ENCODE data around the gene DCTD. TPM values are rescaled to one million over a fixed set of nuclear protein-coding genes. Genes with fewer than 3 reads are reported as not detected.

Gene DCTD
- total and polyA plus RNA-seq, 5 donors from 2014 or later = 57.5 to 104 (median 85.8) TPM

DNA sequence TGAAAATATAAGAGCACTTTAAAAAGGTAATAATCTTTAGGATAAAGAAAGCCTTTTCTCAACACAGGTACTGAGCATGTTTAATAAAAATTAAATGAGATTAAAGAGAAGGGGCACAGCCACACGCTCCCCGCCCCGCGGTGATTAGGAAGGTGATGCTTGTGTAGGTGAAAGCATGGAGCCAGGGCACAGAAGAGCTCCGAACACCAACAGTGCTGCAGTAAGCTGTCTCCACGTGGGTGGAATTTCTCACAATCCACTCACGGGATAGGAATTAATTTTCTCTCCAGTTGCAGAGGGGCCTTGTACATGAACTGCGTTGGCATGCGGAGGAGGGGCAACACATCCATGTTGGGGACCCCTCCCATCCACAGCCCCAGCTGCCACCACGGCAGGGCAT, 27.0 kb downstream of the DCTD start:
- Histone ChIP-seq H3K4me3 (ENCODE audit: low read depth, low read length) (no peak overlapping the region), H3K27me3 (ENCODE audit: control insufficient read depth, insufficient read depth, low read length) (no peaks in the 10 kb centered on the region), H3K4me1 (ENCODE audit: control insufficient read depth, insufficient read depth, low read length, poor library complexity, severe bottlenecking) (no peaks in the 10 kb centered on the region), H3K9me3 (ENCODE audit: control insufficient read depth in 2 of 2, low read length in 2 of 2) (peaks cover 2 to 3% of the 10 kb centered on the region in 2 experiments), H3K36me3 (ENCODE audit: control insufficient read depth, insufficient read depth, low read length) (peaks cover 90% of the 10 kb centered on the region), H3K27ac (ENCODE audit: insufficient read depth, low read length, poor library complexity, severe bottlenecking) (no peak overlapping the region)
- Mint-ChIP-seq H3K4me1 (peaks cover 0 to 4% (median 0%) of the 10 kb centered on the region in 4 donors), H3K27ac (peak overlapping the region in 1 of 3 donors; percentile 15), H3K9me3 (peaks cover 0 to 5% (median 1%) of the 10 kb centered on the region in 7 donors), H3K27me3 (no peaks in the 10 kb centered on the region), H3K4me3 (no peak overlapping the region), H3K36me3 (peaks cover 81% of the 10 kb centered on the region)
- DNase-seq (no peak), ATAC-seq (ENCODE audit: low read depth in 2 of 2) (no peak)

DNA sequence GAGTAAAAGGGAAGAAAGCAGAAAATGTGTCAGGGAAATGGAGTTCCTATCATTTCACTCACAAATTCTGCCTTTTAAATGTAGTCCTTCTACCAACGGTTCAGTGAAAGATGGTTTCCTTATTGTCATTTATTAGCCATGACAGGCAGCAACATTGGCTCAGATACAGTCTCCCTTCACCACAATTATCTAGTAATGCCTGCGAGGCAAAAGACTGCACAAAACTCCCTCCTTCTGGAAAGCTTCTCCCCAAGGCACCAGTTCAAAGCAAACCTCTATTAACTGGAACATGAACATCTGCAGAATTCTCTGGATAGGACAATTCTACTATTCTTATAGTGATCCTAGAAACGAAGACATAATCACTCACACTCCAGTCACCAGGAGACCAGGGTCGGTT, 28.3 kb downstream of the DCTD start:
- Histone ChIP-seq H3K9me3 (ENCODE audit: control insufficient read depth in 2 of 2, low read length in 2 of 2) (peaks cover 9 to 12% of the 10 kb centered on the region in 2 experiments), H3K27ac (ENCODE audit: insufficient read depth, low read length, poor library complexity, severe bottlenecking) (no peak overlapping the region), H3K4me1 (ENCODE audit: control insufficient read depth, insufficient read depth, low read length, poor library complexity, severe bottlenecking) (no peaks in the 10 kb centered on the region), H3K4me3 (ENCODE audit: low read depth, low read length) (no peak overlapping the region), H3K27me3 (ENCODE audit: control insufficient read depth, insufficient read depth, low read length) (no peaks in the 10 kb centered on the region), H3K36me3 (ENCODE audit: control insufficient read depth, insufficient read depth, low read length) (peaks cover 87% of the 10 kb centered on the region)
- Mint-ChIP-seq H3K9me3 (peaks cover 0 to 11% (median 1%) of the 10 kb centered on the region in 7 donors), H3K27ac (no peak overlapping the region), H3K4me1 (peaks cover 0 to 4% (median 0%) of the 10 kb centered on the region in 4 donors), H3K36me3 (peaks cover 83% of the 10 kb centered on the region), H3K4me3 (no peak overlapping the region), H3K27me3 (no peaks in the 10 kb centered on the region)
- ATAC-seq (ENCODE audit: low read depth in 2 of 2) (no peak), DNase-seq (no peak)

DNA sequence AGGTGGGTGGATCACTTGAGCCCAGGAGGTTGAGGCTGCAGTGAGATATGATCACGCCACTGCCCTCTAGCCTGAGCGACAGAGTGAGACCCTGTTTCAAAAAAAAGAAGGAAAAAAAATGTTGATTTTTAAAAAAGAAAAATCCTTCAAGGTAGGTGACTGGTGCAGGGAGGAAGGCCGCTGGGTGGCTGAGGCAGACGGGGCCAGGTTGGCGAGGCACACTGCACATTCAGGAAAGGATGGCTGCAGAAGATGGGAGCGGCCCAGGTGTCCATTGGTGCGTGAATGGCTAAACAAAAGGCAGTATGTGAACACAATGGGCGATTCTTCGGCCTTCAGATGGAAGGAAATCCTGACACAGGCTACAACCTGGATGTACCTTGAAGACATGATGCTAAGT, 30.4 kb downstream of the DCTD start:
- Histone ChIP-seq H3K9me3 (ENCODE audit: control insufficient read depth in 2 of 2, low read length in 2 of 2) (peaks cover 10 to 12% of the 10 kb centered on the region in 2 experiments), H3K36me3 (ENCODE audit: control insufficient read depth, insufficient read depth, low read length) (peaks cover 72% of the 10 kb centered on the region), H3K4me1 (ENCODE audit: control insufficient read depth, insufficient read depth, low read length, poor library complexity, severe bottlenecking) (no peaks in the 10 kb centered on the region), H3K27me3 (ENCODE audit: control insufficient read depth, insufficient read depth, low read length) (no peaks in the 10 kb centered on the region), H3K27ac (ENCODE audit: insufficient read depth, low read length, poor library complexity, severe bottlenecking) (no peak overlapping the region), H3K4me3 (ENCODE audit: low read depth, low read length) (no peak overlapping the region)
- Mint-ChIP-seq H3K36me3 (peaks cover 86% of the 10 kb centered on the region), H3K27me3 (no peaks in the 10 kb centered on the region), H3K4me1 (peaks cover 0 to 4% (median 0%) of the 10 kb centered on the region in 4 donors), H3K4me3 (no peak overlapping the region), H3K27ac (peak overlapping the region in 1 of 3 donors; percentile 31), H3K9me3 (peaks cover 0 to 11% (median 1%) of the 10 kb centered on the region in 7 donors)
- DNase-seq = no peak
- ATAC-seq (ENCODE audit: low read depth in 2 of 2) = no peak

DNA sequence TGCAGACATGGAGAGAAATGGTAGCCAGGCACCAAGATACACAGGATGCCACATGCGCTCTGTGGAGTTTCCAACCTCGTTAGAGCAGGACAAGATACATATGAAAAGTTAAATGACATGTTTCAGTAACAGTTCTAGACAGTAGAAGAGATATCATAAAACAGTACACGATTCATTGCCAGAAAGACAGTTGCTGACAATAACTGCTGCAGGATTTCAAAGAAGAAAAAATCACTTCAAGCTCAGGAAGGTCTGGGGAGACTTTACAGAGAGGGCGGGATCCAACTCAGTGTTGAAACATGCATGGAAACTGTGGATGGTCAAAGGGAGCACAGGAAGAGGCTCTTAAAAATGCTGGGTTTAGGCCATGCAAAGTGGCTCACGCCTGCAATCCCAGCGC, 31.0 kb downstream of the DCTD start:
- peaks cover 0 to 4% (median 0%) of the 10 kb centered on the region in 4 donors for H3K4me1 Mint-ChIP-seq
- no peaks in the 10 kb centered on the region for H3K4me1 ChIP-seq (ENCODE audit: control insufficient read depth, insufficient read depth, low read length, poor library complexity, severe bottlenecking)
- no peak overlapping the region for H3K27ac ChIP-seq (ENCODE audit: insufficient read depth, low read length, poor library complexity, severe bottlenecking)
- H3K4me3 Mint-ChIP-seq = no peak overlapping the region
- DNase-seq = no peak
- H3K27me3 Mint-ChIP-seq = no peaks in the 10 kb centered on the region
- H3K36me3 Mint-ChIP-seq = peaks cover 81% of the 10 kb centered on the region
- H3K9me3 ChIP-seq (ENCODE audit: control insufficient read depth in 2 of 2, low read length in 2 of 2) = peaks cover 10 to 12% of the 10 kb centered on the region in 2 experiments
- peaks cover 67% of the 10 kb centered on the region for H3K36me3 ChIP-seq (ENCODE audit: control insufficient read depth, insufficient read depth, low read length)
- peaks cover 0 to 11% (median 1%) of the 10 kb centered on the region in 7 donors for H3K9me3 Mint-ChIP-seq
- H3K27me3 ChIP-seq (ENCODE audit: control insufficient read depth, insufficient read depth, low read length) = no peaks in the 10 kb centered on the region
- no peak overlapping the region for H3K27ac Mint-ChIP-seq
- no peak overlapping the region for H3K4me3 ChIP-seq (ENCODE audit: low read depth, low read length)
- no peak for ATAC-seq (ENCODE audit: low read depth in 2 of 2)

DNA sequence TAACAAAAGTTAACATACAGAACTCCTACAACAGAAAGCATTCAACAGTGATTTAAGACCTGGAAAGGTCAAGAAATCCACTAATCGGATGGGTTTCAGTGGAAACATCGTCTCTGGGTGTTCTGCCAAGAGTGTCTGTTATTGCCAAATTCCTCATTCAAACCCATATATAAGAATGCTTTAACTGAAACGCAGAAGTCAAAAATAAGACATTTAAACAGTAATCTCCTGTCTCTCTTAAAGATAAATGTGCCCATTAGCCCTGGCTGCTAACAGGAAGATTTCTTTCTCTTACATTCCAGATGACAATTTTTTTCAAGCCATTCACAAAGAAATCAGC, 31.5 kb downstream of the DCTD start:
- H3K36me3 Mint-ChIP-seq = peaks cover 77% of the 10 kb centered on the region
- no peaks in the 10 kb centered on the region for H3K27me3 ChIP-seq (ENCODE audit: control insufficient read depth, insufficient read depth, low read length)

DNA sequence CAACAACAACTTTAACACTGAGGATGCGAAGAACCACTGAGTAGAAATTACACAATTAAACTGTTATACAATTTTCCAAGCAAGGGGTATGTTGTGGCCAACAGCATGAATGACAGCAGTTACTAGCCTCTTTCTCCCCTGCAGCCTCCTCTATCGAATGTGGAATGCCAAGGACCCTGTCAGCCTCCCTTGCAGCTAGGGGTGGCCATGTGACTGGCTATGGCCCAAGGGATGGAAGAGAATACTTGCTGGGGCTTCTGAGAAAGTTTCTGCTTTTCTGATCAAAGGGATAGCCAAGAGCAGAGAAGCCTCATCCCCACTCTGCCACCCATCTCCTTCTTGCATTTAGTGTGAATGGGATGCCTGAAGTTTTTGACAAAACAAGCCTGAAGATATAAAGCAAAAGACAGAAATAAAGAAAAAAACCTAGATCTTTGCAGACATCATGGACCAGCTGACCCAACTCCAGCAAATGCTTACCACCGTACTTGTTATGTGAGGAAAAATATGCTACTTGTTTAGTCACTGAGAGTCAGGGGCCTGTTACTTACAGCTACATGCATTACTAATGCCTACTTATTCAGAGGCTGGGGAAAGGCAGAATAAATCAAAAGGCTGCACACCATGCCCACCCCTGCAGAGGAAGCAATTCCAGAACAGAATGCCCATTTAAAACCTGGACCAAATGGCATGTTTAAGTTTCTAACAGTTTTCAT, 32.0 kb downstream of the DCTD start:
- no peaks in the 10 kb centered on the region for H3K27me3 ChIP-seq (ENCODE audit: control insufficient read depth, insufficient read depth, low read length)
- Mint-ChIP-seq H3K9me3 (peaks cover 0 to 11% (median 1%) of the 10 kb centered on the region in 7 donors), H3K4me3 (no peak overlapping the region), H3K36me3 (peaks cover 76% of the 10 kb centered on the region), H3K27me3 (no peaks in the 10 kb centered on the region), H3K27ac (no peak overlapping the region), H3K4me1 (peaks cover 0 to 4% (median 0%) of the 10 kb centered on the region in 4 donors)
- peaks cover 10 to 12% of the 10 kb centered on the region in 2 experiments for H3K9me3 ChIP-seq (ENCODE audit: control insufficient read depth in 2 of 2, low read length in 2 of 2)
- DNase-seq (no peak), ATAC-seq (ENCODE audit: low read depth in 2 of 2) (no peak)
- no peak overlapping the region for H3K27ac ChIP-seq (ENCODE audit: insufficient read depth, low read length, poor library complexity, severe bottlenecking)
- H3K4me3 ChIP-seq (ENCODE audit: low read depth, low read length) = no peak overlapping the region
- peaks cover 57% of the 10 kb centered on the region for H3K36me3 ChIP-seq (ENCODE audit: control insufficient read depth, insufficient read depth, low read length)
- no peaks in the 10 kb centered on the region for H3K4me1 ChIP-seq (ENCODE audit: control insufficient read depth, insufficient read depth, low read length, poor library complexity, severe bottlenecking)

More for the DNA sequence above, 31.5 kb downstream of the DCTD start:
- Histone ChIP-seq H3K36me3 (ENCODE audit: control insufficient read depth, insufficient read depth, low read length) (peaks cover 62% of the 10 kb centered on the region), H3K4me1 (ENCODE audit: control insufficient read depth, insufficient read depth, low read length, poor library complexity, severe bottlenecking) (no peaks in the 10 kb centered on the region), H3K27ac (ENCODE audit: insufficient read depth, low read length, poor library complexity, severe bottlenecking) (no peak overlapping the region), H3K9me3 (ENCODE audit: control insufficient read depth in 2 of 2, low read length in 2 of 2) (peaks cover 10 to 12% of the 10 kb centered on the region in 2 experiments), H3K4me3 (ENCODE audit: low read depth, low read length) (no peak overlapping the region)
- ATAC-seq (ENCODE audit: low read depth in 2 of 2) = no peak
- Mint-ChIP-seq H3K4me3 (no peak overlapping the region), H3K4me1 (peaks cover 0 to 4% (median 0%) of the 10 kb centered on the region in 4 donors), H3K27ac (no peak overlapping the region), H3K27me3 (no peaks in the 10 kb centered on the region), H3K9me3 (peaks cover 0 to 11% (median 1%) of the 10 kb centered on the region in 7 donors)
- no peak for DNase-seq

DNA sequence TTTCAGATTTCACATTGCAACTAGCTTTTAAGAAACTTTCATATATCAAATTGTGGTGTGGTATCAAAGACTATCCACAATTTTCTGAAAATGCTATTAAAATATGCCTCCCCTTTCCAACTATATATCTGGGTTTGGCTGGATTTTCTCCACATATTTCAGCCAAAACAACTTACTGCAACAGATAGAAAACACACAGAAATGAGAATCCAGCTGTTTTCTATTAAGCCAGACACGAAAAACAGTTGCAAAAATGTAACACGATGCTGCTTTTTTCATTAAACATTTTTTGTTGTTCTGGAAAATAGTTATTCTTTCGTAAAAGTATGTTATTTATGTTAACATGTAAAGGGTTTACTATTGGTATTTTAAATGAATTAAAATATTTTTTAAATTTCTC, 33.1 kb downstream of the DCTD start:
- H3K27me3 Mint-ChIP-seq = no peaks in the 10 kb centered on the region
- H3K9me3 Mint-ChIP-seq = peaks cover 0 to 11% (median 1%) of the 10 kb centered on the region in 7 donors
- peaks cover 10 to 12% of the 10 kb centered on the region in 2 experiments for H3K9me3 ChIP-seq (ENCODE audit: control insufficient read depth in 2 of 2, low read length in 2 of 2)

DNA sequence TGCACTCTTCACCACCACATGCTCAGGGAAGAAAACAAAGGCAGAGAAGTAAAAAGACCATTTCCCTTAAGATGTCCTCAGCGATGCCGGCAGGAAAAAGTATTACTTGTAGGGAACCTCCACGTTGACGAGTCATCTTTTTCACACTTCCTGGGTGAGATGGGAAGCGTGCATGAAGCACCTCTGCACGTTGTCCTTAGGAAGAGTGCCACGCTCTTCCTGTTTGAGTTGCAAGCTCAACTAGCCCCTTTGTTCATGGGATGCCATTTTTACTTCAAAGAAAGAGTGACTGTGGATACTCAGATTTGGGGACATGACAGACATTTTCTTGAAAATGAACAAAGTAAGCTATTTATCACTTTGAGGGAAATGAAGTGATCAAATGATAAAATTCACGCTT, 33.8 kb downstream of the DCTD start:
- H3K27me3 Mint-ChIP-seq = no peaks in the 10 kb centered on the region
- H3K9me3 Mint-ChIP-seq = peaks cover 0 to 11% (median 1%) of the 10 kb centered on the region in 7 donors
- no peak overlapping the region for H3K4me3 Mint-ChIP-seq
- DNase-seq (no peak), ATAC-seq (ENCODE audit: low read depth in 2 of 2) (no peak)
- H3K4me1 ChIP-seq (ENCODE audit: control insufficient read depth, insufficient read depth, low read length, poor library complexity, severe bottlenecking) = no peaks in the 10 kb centered on the region
- H3K4me1 Mint-ChIP-seq = peaks cover 0 to 4% (median 0%) of the 10 kb centered on the region in 4 donors
- H3K36me3 Mint-ChIP-seq = peaks cover 59% of the 10 kb centered on the region
- no peak overlapping the region for H3K4me3 ChIP-seq (ENCODE audit: low read depth, low read length)
- peaks cover 10 to 12% of the 10 kb centered on the region in 2 experiments for H3K9me3 ChIP-seq (ENCODE audit: control insufficient read depth in 2 of 2, low read length in 2 of 2)
- H3K36me3 ChIP-seq (ENCODE audit: control insufficient read depth, insufficient read depth, low read length) = peaks cover 39% of the 10 kb centered on the region
- H3K27ac ChIP-seq (ENCODE audit: insufficient read depth, low read length, poor library complexity, severe bottlenecking) = no peak overlapping the region
- H3K27me3 ChIP-seq (ENCODE audit: control insufficient read depth, insufficient read depth, low read length) = no peaks in the 10 kb centered on the region
- peak overlapping the region in 1 of 3 donors; percentile 42 for H3K27ac Mint-ChIP-seq

More for the DNA sequence above, 33.1 kb downstream of the DCTD start:
- H3K4me3 Mint-ChIP-seq = no peak overlapping the region
- Histone ChIP-seq H3K4me1 (ENCODE audit: control insufficient read depth, insufficient read depth, low read length, poor library complexity, severe bottlenecking) (no peaks in the 10 kb centered on the region), H3K27me3 (ENCODE audit: control insufficient read depth, insufficient read depth, low read length) (no peaks in the 10 kb centered on the region), H3K27ac (ENCODE audit: insufficient read depth, low read length, poor library complexity, severe bottlenecking) (no peak overlapping the region), H3K36me3 (ENCODE audit: control insufficient read depth, insufficient read depth, low read length) (peaks cover 46% of the 10 kb centered on the region), H3K4me3 (ENCODE audit: low read depth, low read length) (no peak overlapping the region)
- DNase-seq (no peak), ATAC-seq (ENCODE audit: low read depth in 2 of 2) (no peak)
- peaks cover 66% of the 10 kb centered on the region for H3K36me3 Mint-ChIP-seq
- no peak overlapping the region for H3K27ac Mint-ChIP-seq
- peaks cover 0 to 4% (median 0%) of the 10 kb centered on the region in 4 donors for H3K4me1 Mint-ChIP-seq

Data from CD4-positive, CD25-positive, alpha-beta regulatory T cell (primary cell).